KOPT-K1 (cell line): ENCODE measurements around the gene ACADVL.
"Not testable (repeated sequence)": the region's sequence is repeated elsewhere in the genome, so short reads cannot be mapped to it uniquely, and the experiment has no call there.

ENCODE experiments used
- H3K27ac ChIP-seq: fragments of 200-600 bp; sonication (generic); 2 replicates; pipeline ENCODE4 v1.5.1; 2016; ENCODE audit warnings: antibody characterized with exemption, mild to moderate bottlenecking, low read depth, low read length; ENCODE audit not compliant: poor library complexity, severe bottlenecking
- H3K36me3 ChIP-seq: fragments of 200-600 bp; sonication (generic); 2 replicates; pipeline ENCODE4 v1.5.1; 2017; ENCODE audit warnings: antibody characterized with exemption, mild to moderate bottlenecking, low read length, moderate library complexity; ENCODE audit not compliant: insufficient read depth
- H3K9me3 ChIP-seq: fragments of 200-600 bp; sonication (generic); 2 replicates; pipeline ENCODE4 v1.5.1; 2017; ENCODE audit warnings: antibody characterized with exemption, low read length, mild to moderate bottlenecking; ENCODE audit not compliant: insufficient read depth, poor library complexity, severe bottlenecking

The ACADVL gene

GRCh38 chr17:7219812-7220592 lies at the start of gene ACADVL, which contains the start of gene DLG4:
Gene ACADVL (plus strand): TSS chr17:7219938. CDS start chr17:7219985, 47 bp downstream.
Gene DLG4 (minus strand): TSS chr17:7219836.
- H3K27ac ChIP-seq = peak within 1 kb of the TSS; percentile 77
- H3K9me3 ChIP-seq = no peaks in the 10 kb centered on the region
- H3K36me3 ChIP-seq = peaks cover 32% of the 10 kb centered on the region

GRCh38 chr17:7172522-7173191 lies 47.1 kb upstream of the ACADVL start:
- not testable (repeated sequence) for H3K36me3 ChIP-seq, H3K27ac ChIP-seq
- peaks cover 18% of the 10 kb centered on the region for H3K9me3 ChIP-seq

- Histone ChIP-seq H3K36me3 (no peaks in the 10 kb centered on the region), H3K9me3 (peaks cover 10% of the 10 kb centered on the region)
Observed at GRCh38 chr17:7173687-7174602, 45.8 kb upstream of the ACADVL start.

GRCh38 chr17:7174603-7175326 lies 45.0 kb upstream of the ACADVL start:
- H3K36me3 ChIP-seq = no peaks in the 10 kb centered on the region
- H3K27ac ChIP-seq = no peak overlapping the region
- peaks cover 5% of the 10 kb centered on the region for H3K9me3 ChIP-seq

More at GRCh38 chr17:7173687-7174602, 45.8 kb upstream of the ACADVL start:
- H3K27ac ChIP-seq = no peak overlapping the region

- peaks cover 5% of the 10 kb centered on the region for H3K9me3 ChIP-seq
- H3K36me3 ChIP-seq = no peaks in the 10 kb centered on the region
- H3K27ac ChIP-seq = no peak overlapping the region
Observed at GRCh38 chr17:7175330-7175733, 44.4 kb upstream of the ACADVL start.

GRCh38 chr17:7176107-7176840 lies 43.5 kb upstream of the ACADVL start:
- peaks cover 5% of the 10 kb centered on the region for H3K9me3 ChIP-seq
- no peak overlapping the region for H3K27ac ChIP-seq
- no peaks in the 10 kb centered on the region for H3K36me3 ChIP-seq

GRCh38 chr17:7176841-7177190 lies 42.9 kb upstream of the ACADVL start:
- Histone ChIP-seq H3K27ac (no peak overlapping the region), H3K36me3 (no peaks in the 10 kb centered on the region), H3K9me3 (peaks cover 5% of the 10 kb centered on the region)

GRCh38 chr17:7177191-7177953 lies 42.4 kb upstream of the ACADVL start:
- Histone ChIP-seq H3K36me3 (no peaks in the 10 kb centered on the region), H3K9me3 (peaks cover 5% of the 10 kb centered on the region), H3K27ac (no peak overlapping the region)

- Histone ChIP-seq H3K27ac (no peak overlapping the region), H3K9me3 (peaks cover 5% of the 10 kb centered on the region)
Observed at GRCh38 chr17:7177954-7178477, 41.7 kb upstream of the ACADVL start.

GRCh38 chr17:7178973-7179316 lies 40.8 kb upstream of the ACADVL start:
- Histone ChIP-seq H3K36me3 (no peaks in the 10 kb centered on the region), H3K9me3 (peaks cover 5% of the 10 kb centered on the region), H3K27ac (no peak overlapping the region)

More at GRCh38 chr17:7177954-7178477, 41.7 kb upstream of the ACADVL start:
- no peaks in the 10 kb centered on the region for H3K36me3 ChIP-seq

- Histone ChIP-seq H3K36me3 (no peaks in the 10 kb centered on the region), H3K27ac (no peak within 1 kb of the TSS), H3K9me3 (peaks cover 5% of the 10 kb centered on the region)
Observed at GRCh38 chr17:7179317-7180254, 40.2 kb upstream of the ACADVL start, which contains the start of gene ASGR1. Gene ASGR1 (minus strand): TSS chr17:7179370. CDS start chr17:7178563, 807 bp downstream.

- not testable (repeated sequence) for H3K9me3 ChIP-seq, H3K27ac ChIP-seq, H3K36me3 ChIP-seq
Observed at GRCh38 chr17:7182101-7182500, 37.6 kb upstream of the ACADVL start.
